CD14-positive monocyte (primary cell): Measurements from ENCODE around the gene IRF6. TPM values are rescaled to one million over a fixed set of nuclear protein-coding genes. Genes with fewer than 3 reads are reported as not detected.

Source experiments
- DNase-seq, 3 donors: peaks; one replicate each; pipeline ENCODE4 v3.0.0-alpha.2; 2011 to 2022
- H2AFZ ChIP-seq: 2 replicates; pipeline ENCODE4 v1.6.0; 2012; ENCODE audit warnings: mild to moderate bottlenecking, low read depth, low read length, inconsistent platforms; ENCODE audit not compliant: insufficient read depth, poor library complexity, severe bottlenecking
- H3K27ac ChIP-seq, 2 donors: 1 replicate in 1 of 2; 2 replicates in 1 of 2; pipeline ENCODE4 v1.5.1; 2012 to 2013; ENCODE audit warnings: low read length in 2 of 2, control low read depth in 1 of 2, inconsistent platforms in 1 of 2, low read depth in 1 of 2, mild to moderate bottlenecking in 1 of 2
- H3K27me3 ChIP-seq, 2 donors: one replicate each; pipeline versions ENCODE4 v1.6.0 to v1.6.1; 2011 to 2013; ENCODE audit warnings: low read length in 2 of 2; ENCODE audit not compliant: control insufficient read depth in 2 of 2, insufficient read depth in 2 of 2
- H3K36me3 ChIP-seq, 2 donors: replicated peaks in 1 of 2; 1 replicate in 1 of 2; 2 replicates in 1 of 2; pipeline versions ENCODE4 v1.5.1 to v1.6.1; 2012 to 2013; ENCODE audit warnings: low read length in 2 of 2, control low read depth in 1 of 2, inconsistent platforms in 1 of 2, mild to moderate bottlenecking in 1 of 2; ENCODE audit not compliant: insufficient read depth in 2 of 2, control insufficient read depth in 1 of 2
- H3K4me1 ChIP-seq, 2 donors: 1 replicate in 1 of 2; 2 replicates in 1 of 2; pipeline versions ENCODE4 v1.5.1 to v1.6.1; 2012 to 2013; ENCODE audit warnings: low read length in 2 of 2, control low read depth in 1 of 2, inconsistent platforms in 1 of 2, mild to moderate bottlenecking in 1 of 2, moderate library complexity in 1 of 2; ENCODE audit not compliant: insufficient read depth in 2 of 2, control insufficient read depth in 1 of 2
- H3K4me2 ChIP-seq: replicated peaks from 2 replicates; pipeline ENCODE3; 2012; ENCODE audit warnings: low read length, moderate library complexity, mild to moderate bottlenecking; ENCODE audit not compliant: poor library complexity, severe bottlenecking; ENCODE audit errors: extremely low read depth
- H3K4me3 ChIP-seq, 3 experiments: fragments of 200-600 bp in 1 of 3; sonication (generic) in 1 of 3; replicated peaks in 1 of 3; 1 replicate in 2 of 3; 2 replicates in 1 of 3; pipeline ENCODE4 v1.5.1; 2011 to 2013; ENCODE audit warnings: low read length in 3 of 3, mild to moderate bottlenecking in 3 of 3, control low read depth in 2 of 3, low read depth in 2 of 3, inconsistent platforms in 1 of 3, moderate library complexity in 1 of 3
- H3K79me2 ChIP-seq: 2 replicates; pipeline ENCODE4 v1.6.0; 2012; ENCODE audit warnings: mild to moderate bottlenecking, control low read depth, inconsistent platforms, low read length, moderate library complexity; ENCODE audit not compliant: insufficient read depth
- H3K9ac ChIP-seq: 2 replicates; pipeline ENCODE4 v1.6.0; 2017; ENCODE audit warnings: low read length, mild to moderate bottlenecking; ENCODE audit not compliant: insufficient read depth, poor library complexity, severe bottlenecking
- H3K9me3 ChIP-seq, 2 donors: replicated peaks in 1 of 2; 1 replicate in 1 of 2; 2 replicates in 1 of 2; pipeline versions ENCODE4 v1.5.1 to v1.6.1; 2012 to 2013; ENCODE audit warnings: low read length in 2 of 2, control low read depth in 1 of 2; ENCODE audit not compliant: control insufficient read depth in 1 of 2, insufficient read depth in 1 of 2
- H4K20me1 ChIP-seq: 2 replicates; pipeline ENCODE4 v1.6.0; 2012; ENCODE audit warnings: mild to moderate bottlenecking, low read length, control low read depth, moderate library complexity; ENCODE audit not compliant: insufficient read depth
- H3K27ac Mint-ChIP-seq, 7 donors: one replicate each; pipeline ENCODE4 v1.8.0; 2020; ENCODE audit warnings: mild to moderate bottlenecking in 7 of 7, mixed read lengths in 7 of 7, moderate library complexity in 6 of 7, inconsistent platforms in 2 of 7
- H3K27me3 Mint-ChIP-seq, 3 donors: one replicate each; pipeline ENCODE4 v1.8.0; 2021 to 2022; ENCODE audit warnings: low read depth in 3 of 3, mild to moderate bottlenecking in 3 of 3, mixed read lengths in 3 of 3, moderate library complexity in 3 of 3, inconsistent platforms in 1 of 3
- H3K36me3 Mint-ChIP-seq, 2 donors: one replicate each; pipeline ENCODE4 v1.8.0; 2020; ENCODE audit warnings: mixed read lengths in 2 of 2, inconsistent platforms in 1 of 2, mild to moderate bottlenecking in 1 of 2
- H3K4me1 Mint-ChIP-seq: one replicate; pipeline ENCODE4 v1.8.0; 2020; ENCODE audit warnings: mild to moderate bottlenecking, mixed read lengths
- H3K4me3 Mint-ChIP-seq, 2 donors: one replicate each; pipeline ENCODE4 v1.8.0; 2020; ENCODE audit warnings: mild to moderate bottlenecking in 2 of 2, mixed read lengths in 2 of 2, moderate library complexity in 1 of 2
- H3K9me3 Mint-ChIP-seq, 7 donors: one replicate each; pipeline ENCODE4 v1.8.0; 2020 to 2022; ENCODE audit warnings: mixed read lengths in 7 of 7, mild to moderate bottlenecking in 6 of 7, moderate library complexity in 6 of 7, inconsistent platforms in 2 of 7
- WGBS: methylation state at CpG from one replicate; pipeline ENCODE4 v1.1.5; 2013; ENCODE audit warnings: missing lambda C conversion rate; ENCODE audit not compliant: insufficient coverage; 5-methylcytosine and 5-hydroxymethylcytosine counted together
- intact Hi-C, 2 donors: fragments of 100-400 bp; cut with micrococcal nuclease; formaldehyde crosslinking; loops; one replicate each; pipeline versions ENCODE4 v1.15.0 to v1.15.1; 2023
- polyA plus RNA-seq, 3 donors: library from polyadenylated mRNA; depleted of rRNA in 1 of 3; unstranded in 2 of 3; stranded (reverse) in 1 of 3; fragments of 300-500 nt in 2 of 3; fragments of >200 nt in 1 of 3; fragmentation: Illumina TruSeq in 2 of 3; gene quantifications; 1 replicate in 2 of 3; 2 replicates in 1 of 3; pipeline ENCODE4 v1.2.3, GENCODE V29; 2012 to 2021
- TF ChIP-seq, protein P1 (sequence below): fragments of 200-600 bp; IDR thresholded peaks from one replicate; pipeline ENCODE4 v1.8.0; 2022; ENCODE audit warnings: antibody characterized with exemption, mild to moderate bottlenecking

The IRF6 gene
- polyA plus RNA-seq, 3 donors: 0.21 to 0.62 (median 0.35) TPM

DNA sequence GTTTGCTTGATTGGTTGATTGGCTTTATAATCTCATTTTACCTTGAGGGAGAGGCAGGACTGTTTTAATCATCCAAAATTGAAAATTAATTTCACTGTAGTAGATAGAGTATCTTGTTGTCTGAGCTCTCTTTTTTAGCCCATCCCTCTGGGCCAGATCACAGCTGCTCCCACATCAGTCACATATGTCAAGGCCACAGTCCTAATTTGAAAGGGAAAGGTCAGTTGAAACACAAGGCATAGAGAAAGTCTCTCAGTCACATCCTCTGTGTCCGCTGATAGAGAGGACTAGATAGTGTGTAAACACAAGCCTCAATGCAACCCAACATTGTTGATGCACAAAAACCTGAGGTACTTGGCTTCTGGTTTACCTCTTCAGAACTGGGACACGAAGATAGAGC is 28.4 kb downstream of the IRF6 start:
- peak overlapping the region in 2 of 7 donors; percentile 5 to 75 for H3K27ac Mint-ChIP-seq
- H2AFZ ChIP-seq: no peak overlapping the region
- H4K20me1 ChIP-seq: peaks cover 77% of the 10 kb centered on the region
- no peak overlapping the region for H3K9ac ChIP-seq
- TF ChIP-seq, protein P1, sequence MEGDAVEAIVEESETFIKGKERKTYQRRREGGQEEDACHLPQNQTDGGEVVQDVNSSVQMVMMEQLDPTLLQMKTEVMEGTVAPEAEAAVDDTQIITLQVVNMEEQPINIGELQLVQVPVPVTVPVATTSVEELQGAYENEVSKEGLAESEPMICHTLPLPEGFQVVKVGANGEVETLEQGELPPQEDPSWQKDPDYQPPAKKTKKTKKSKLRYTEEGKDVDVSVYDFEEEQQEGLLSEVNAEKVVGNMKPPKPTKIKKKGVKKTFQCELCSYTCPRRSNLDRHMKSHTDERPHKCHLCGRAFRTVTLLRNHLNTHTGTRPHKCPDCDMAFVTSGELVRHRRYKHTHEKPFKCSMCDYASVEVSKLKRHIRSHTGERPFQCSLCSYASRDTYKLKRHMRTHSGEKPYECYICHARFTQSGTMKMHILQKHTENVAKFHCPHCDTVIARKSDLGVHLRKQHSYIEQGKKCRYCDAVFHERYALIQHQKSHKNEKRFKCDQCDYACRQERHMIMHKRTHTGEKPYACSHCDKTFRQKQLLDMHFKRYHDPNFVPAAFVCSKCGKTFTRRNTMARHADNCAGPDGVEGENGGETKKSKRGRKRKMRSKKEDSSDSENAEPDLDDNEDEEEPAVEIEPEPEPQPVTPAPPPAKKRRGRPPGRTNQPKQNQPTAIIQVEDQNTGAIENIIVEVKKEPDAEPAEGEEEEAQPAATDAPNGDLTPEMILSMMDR: no peak
- H3K4me3 Mint-ChIP-seq: no peak overlapping the region
- intact Hi-C loops: no loop called here
- no peaks in the 10 kb centered on the region for H3K9me3 ChIP-seq
- H3K79me2 ChIP-seq: no peaks in the 10 kb centered on the region
- H3K27me3 ChIP-seq: no peaks in the 10 kb centered on the region
- H3K36me3 ChIP-seq: peaks cover 90 to 100% of the 10 kb centered on the region in 2 donors
- no peaks in the 10 kb centered on the region for H3K9me3 Mint-ChIP-seq
- H3K27me3 Mint-ChIP-seq: peaks cover 0 to 1% (median 0%) of the 10 kb centered on the region in 3 donors
- peaks cover 14 to 23% of the 10 kb centered on the region in 2 donors for H3K4me1 ChIP-seq
- H3K4me2 ChIP-seq: no peak overlapping the region
- DNase-seq: no peak
- no peak overlapping the region for H3K27ac ChIP-seq
- no CpG with 5 or more reads among the region's 2 CpGs for WGBS
- no peak overlapping the region for H3K4me3 ChIP-seq
- peaks cover 78 to 96% of the 10 kb centered on the region in 2 donors for H3K36me3 Mint-ChIP-seq
- peaks cover 17% of the 10 kb centered on the region for H3K4me1 Mint-ChIP-seq

DNA sequence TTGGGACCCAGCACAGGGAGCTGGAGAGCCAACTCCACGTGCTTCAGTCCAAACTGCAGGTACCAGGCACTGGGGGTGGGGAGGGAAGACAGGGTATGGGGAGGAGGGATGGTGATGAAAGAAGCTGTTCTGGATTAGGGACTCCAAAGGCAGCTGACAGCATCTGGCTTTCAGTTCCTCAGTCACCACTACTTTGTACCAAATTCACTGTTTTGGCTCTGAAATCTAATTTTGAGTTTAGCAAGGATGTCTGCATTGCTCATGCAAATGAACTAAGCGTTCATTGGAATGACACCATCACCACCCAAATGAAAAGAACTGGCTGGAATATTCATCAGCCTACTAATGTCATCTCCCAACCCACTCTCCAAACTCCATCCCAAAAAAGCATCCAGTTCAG is 30.3 kb downstream of the IRF6 start:
- no peak overlapping the region for H3K4me2 ChIP-seq
- H2AFZ ChIP-seq: no peak overlapping the region
- WGBS: 47% methylated on average over 2 of the region's 2 CpGs
- H3K9me3 Mint-ChIP-seq: no peaks in the 10 kb centered on the region
- H3K4me3 ChIP-seq: no peak overlapping the region
- peak overlapping the region in 1 of 2 donors; percentile 71 for H3K27ac ChIP-seq
- no peaks in the 10 kb centered on the region for H3K27me3 ChIP-seq
- H3K4me1 Mint-ChIP-seq: peaks cover 17% of the 10 kb centered on the region
- peaks cover 8% of the 10 kb centered on the region for H3K79me2 ChIP-seq
- peak overlapping the region in 3 of 7 donors; percentile 63 to 76 (median 66) for H3K27ac Mint-ChIP-seq
- peaks cover 23 to 39% of the 10 kb centered on the region in 2 donors for H3K4me1 ChIP-seq
- no peak for DNase-seq
- no peaks in the 10 kb centered on the region for H3K9me3 ChIP-seq
- intact Hi-C loops: no loop called here
- H3K36me3 Mint-ChIP-seq: peaks cover 62 to 82% of the 10 kb centered on the region in 2 donors
- H3K36me3 ChIP-seq: peaks cover 79 to 90% of the 10 kb centered on the region in 2 donors
- H4K20me1 ChIP-seq: peaks cover 96% of the 10 kb centered on the region
- TF ChIP-seq, protein P1: no peak
- no peak overlapping the region for H3K9ac ChIP-seq
- H3K4me3 Mint-ChIP-seq: no peak overlapping the region
- peaks cover 0 to 1% (median 0%) of the 10 kb centered on the region in 3 donors for H3K27me3 Mint-ChIP-seq
